OCI-M2 (cell line): ENCODE results near the gene SP6.

Experiments used
- DNase-seq: peaks from one replicate; lab custom pipeline; 2025; ENCODE audit not compliant: unreplicated experiment; lab: John Stamatoyannopoulos, UW

The SP6 gene

GRCh38 chr17:47813512-47814031 lies 37.4 kb downstream of the SP6 start:
- no peak for DNase-seq

- no peak for DNase-seq
Measured at GRCh38 chr17:47813077-47813476, 37.9 kb downstream of the SP6 start.

- DNase-seq = no peak
Measured at GRCh38 chr17:47812146-47812920, 38.6 kb downstream of the SP6 start.

- DNase-seq = no peak
Measured at GRCh38 chr17:47811709-47812108, 39.3 kb downstream of the SP6 start.

- no peak for DNase-seq
Measured at GRCh38 chr17:47810901-47811635, 39.9 kb downstream of the SP6 start.

- DNase-seq = no peak
Measured at GRCh38 chr17:47810200-47810821, 40.7 kb downstream of the SP6 start.

GRCh38 chr17:47808830-47809480 lies 42.0 kb downstream of the SP6 start:
- DNase-seq = no peak

GRCh38 chr17:47808036-47808829 lies 42.7 kb downstream of the SP6 start:
- DNase-seq = no peak

- DNase-seq = no peak
Measured at GRCh38 chr17:47807421-47807820, 43.5 kb downstream of the SP6 start.

- DNase-seq = no peak
Measured at GRCh38 chr17:47806913-47807255, 44.1 kb downstream of the SP6 start.

- DNase-seq = no peak
Measured at GRCh38 chr17:47806026-47806912, 44.7 kb downstream of the SP6 start.

GRCh38 chr17:47804461-47804860 lies 46.5 kb downstream of the SP6 start:
- no peak for DNase-seq

GRCh38 chr17:47803751-47804150 lies 47.2 kb downstream of the SP6 start:
- no peak for DNase-seq

- no peak for DNase-seq
Measured at GRCh38 chr17:47803201-47803600, 47.8 kb downstream of the SP6 start.

GRCh38 chr17:47802341-47803022 lies 48.5 kb downstream of the SP6 start:
- DNase-seq = no peak

GRCh38 chr17:47801906-47802305 lies 49.1 kb downstream of the SP6 start:
- no peak for DNase-seq

GRCh38 chr17:47801176-47801765 lies 49.7 kb downstream of the SP6 start:
- DNase-seq = no peak

GRCh38 chr17:47800686-47801085 lies 50.3 kb downstream of the SP6 start:
- DNase-seq = no peak

GRCh38 chr17:47797797-47798196 lies 53.2 kb downstream of the SP6 start:
- no peak for DNase-seq
